ENCODE results near the gene AKR1D1. TPM values are rescaled to one million over a fixed set of nuclear protein-coding genes. Genes with fewer than 3 reads are reported as not detected.

AKR1D1 gene
- total RNA-seq, 4 donors from 2014 or later, result not detected

- TF ChIP-seq POLR2A (IDR thresholded peaks at IDR 0.05) (no peak), EP300 (IDR thresholded peaks at IDR 0.05; ENCODE audit: low read depth) (no peak), POLR2AphosphoS5 (IDR thresholded peaks at IDR 0.05) (no peak), CTCF (IDR thresholded peaks at IDR 0.05) (no peak)
- 94% methylated on average over 3 of the region's 3 CpGs for WGBS, 2 donors (ENCODE audit: low coverage in 1 of 2)
- Histone ChIP-seq H3K27ac (no peak overlapping the region), H3K4me3 (no peak overlapping the region), H3K9me3 (no peaks in the 10 kb centered on the region), H3K27me3 (peaks cover 7% of the 10 kb centered on the region), H3K4me1 (no peaks in the 10 kb centered on the region), H3K36me3 (no peaks in the 10 kb centered on the region)
- no peak for DNase-seq
- in situ Hi-C loops (cut with MboI; ENCODE audit: low pct_ligation_motif_present in 1 of 4, low pct_unique_long_range_greater_than_20kb in 1 of 4, low sequenced_read_pairs in 3 of 4) (no loop called here), intact Hi-C loops (cut with DNase I; ENCODE audit: low total_unique reads) (no loop called here)
Measured at GRCh38 chr7:138067774-138068173, 8.5 kb upstream of the AKR1D1 start.

GRCh38 chr7:138070908-138071307 lies 5.4 kb upstream of the AKR1D1 start:
- intact Hi-C loops (cut with DNase I; ENCODE audit: low total_unique reads), result no loop called here
- 81 to 85% methylated on average over 2 of the region's 2 CpGs for WGBS, 2 donors (ENCODE audit: low coverage in 1 of 2)
- H3K36me3 ChIP-seq, result no peaks in the 10 kb centered on the region
- no peak overlapping the region for H3K4me3 ChIP-seq
- TF ChIP-seq CTCF (IDR thresholded peaks at IDR 0.05) (no peak), POLR2A (IDR thresholded peaks at IDR 0.05) (no peak), EP300 (IDR thresholded peaks at IDR 0.05; ENCODE audit: low read depth) (no peak), POLR2AphosphoS5 (IDR thresholded peaks at IDR 0.05) (no peak)
- no peak overlapping the region for H3K27ac ChIP-seq
- H3K4me1 ChIP-seq, result no peaks in the 10 kb centered on the region
- in situ Hi-C loops (cut with MboI; ENCODE audit: low pct_ligation_motif_present in 1 of 4, low pct_unique_long_range_greater_than_20kb in 1 of 4, low sequenced_read_pairs in 3 of 4), result no loop called here
- no peaks in the 10 kb centered on the region for H3K27me3 ChIP-seq
- no peak for DNase-seq
- H3K9me3 ChIP-seq, result no peaks in the 10 kb centered on the region

DNA sequence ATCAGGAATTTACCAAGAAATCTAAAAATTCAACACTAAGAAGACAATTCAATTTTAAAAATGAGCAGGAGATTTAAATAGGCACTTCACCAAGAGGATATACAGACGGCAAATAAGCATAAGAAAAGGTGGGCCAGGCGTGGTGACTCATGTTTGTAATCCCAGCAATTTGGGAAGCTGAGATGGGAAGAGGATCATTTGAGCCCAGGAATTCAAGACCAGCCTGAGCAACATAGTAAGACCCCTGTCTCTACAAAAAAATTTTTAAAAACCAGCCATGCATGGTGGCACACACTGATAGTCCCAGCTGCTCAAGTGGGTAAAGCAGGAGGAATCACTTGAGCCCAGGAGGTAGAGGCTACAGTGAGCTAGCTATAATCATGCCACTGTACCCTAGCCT lies 3.5 kb upstream of the AKR1D1 start:
- DNase-seq, result no peak
- H3K36me3 ChIP-seq, result no peaks in the 10 kb centered on the region
- 78 to 83% methylated on average over 2 of the region's 2 CpGs for WGBS, 2 donors (ENCODE audit: low coverage in 1 of 2)
- H3K4me3 ChIP-seq, result no peak overlapping the region
- in situ Hi-C loops (cut with MboI; ENCODE audit: low pct_ligation_motif_present in 1 of 4, low pct_unique_long_range_greater_than_20kb in 1 of 4, low sequenced_read_pairs in 3 of 4) (no loop called here), intact Hi-C loops (cut with DNase I; ENCODE audit: low total_unique reads) (no loop called here)
- H3K4me1 ChIP-seq, result no peaks in the 10 kb centered on the region
- H3K27me3 ChIP-seq, result no peaks in the 10 kb centered on the region
- no peak for TF ChIP-seq CTCF (IDR thresholded peaks at IDR 0.05)
- TF ChIP-seq POLR2AphosphoS5 (IDR thresholded peaks at IDR 0.05), result no peak
- TF ChIP-seq EP300 (IDR thresholded peaks at IDR 0.05; ENCODE audit: low read depth), result no peak
- no peak for TF ChIP-seq POLR2A (IDR thresholded peaks at IDR 0.05)
- no peak overlapping the region for H3K27ac ChIP-seq
- no peaks in the 10 kb centered on the region for H3K9me3 ChIP-seq

- no peak for DNase-seq
- in situ Hi-C loops (cut with MboI; ENCODE audit: low pct_ligation_motif_present in 1 of 4, low pct_unique_long_range_greater_than_20kb in 1 of 4, low sequenced_read_pairs in 3 of 4) (no loop called here), intact Hi-C loops (cut with DNase I; ENCODE audit: low total_unique reads) (no loop called here)
- no peak overlapping the region for H3K27ac ChIP-seq
- H3K4me1 ChIP-seq, result no peaks in the 10 kb centered on the region
- no peak for TF ChIP-seq EP300 (IDR thresholded peaks at IDR 0.05; ENCODE audit: low read depth)
- no peak for TF ChIP-seq CTCF (IDR thresholded peaks at IDR 0.05)
- no peak for TF ChIP-seq POLR2AphosphoS5 (IDR thresholded peaks at IDR 0.05)
- TF ChIP-seq POLR2A (IDR thresholded peaks at IDR 0.05), result no peak
- H3K9me3 ChIP-seq, result no peaks in the 10 kb centered on the region
- 75 to 81% methylated on average over 2 of the region's 2 CpGs for WGBS, 2 donors (ENCODE audit: low coverage in 1 of 2)
- H3K36me3 ChIP-seq, result no peaks in the 10 kb centered on the region
- no peak overlapping the region for H3K4me3 ChIP-seq
- no peaks in the 10 kb centered on the region for H3K27me3 ChIP-seq
Measured at GRCh38 chr7:138074121-138074520, 2.1 kb upstream of the AKR1D1 start.
